Stimulated activated CD4-positive, alpha-beta T cell treated with anti-CD3 and anti-CD28 coated beads, Interleukin-1b, Interleukin-23, amount 100 ng/mL, for 1 hour (primary cell): ENCODE measurements around the gene CFAP119.
"Not testable (repeated sequence)": the region's sequence is repeated elsewhere in the genome, so short reads cannot be mapped to it uniquely, and the experiment has no call there.

ENCODE experiments used
- DNase-seq, 2 donors: peaks; one replicate each; pipeline ENCODE4 v3.0.0-alpha.2; 2020; ENCODE audit warnings: low read depth in 2 of 2

CFAP119 gene

DNA sequence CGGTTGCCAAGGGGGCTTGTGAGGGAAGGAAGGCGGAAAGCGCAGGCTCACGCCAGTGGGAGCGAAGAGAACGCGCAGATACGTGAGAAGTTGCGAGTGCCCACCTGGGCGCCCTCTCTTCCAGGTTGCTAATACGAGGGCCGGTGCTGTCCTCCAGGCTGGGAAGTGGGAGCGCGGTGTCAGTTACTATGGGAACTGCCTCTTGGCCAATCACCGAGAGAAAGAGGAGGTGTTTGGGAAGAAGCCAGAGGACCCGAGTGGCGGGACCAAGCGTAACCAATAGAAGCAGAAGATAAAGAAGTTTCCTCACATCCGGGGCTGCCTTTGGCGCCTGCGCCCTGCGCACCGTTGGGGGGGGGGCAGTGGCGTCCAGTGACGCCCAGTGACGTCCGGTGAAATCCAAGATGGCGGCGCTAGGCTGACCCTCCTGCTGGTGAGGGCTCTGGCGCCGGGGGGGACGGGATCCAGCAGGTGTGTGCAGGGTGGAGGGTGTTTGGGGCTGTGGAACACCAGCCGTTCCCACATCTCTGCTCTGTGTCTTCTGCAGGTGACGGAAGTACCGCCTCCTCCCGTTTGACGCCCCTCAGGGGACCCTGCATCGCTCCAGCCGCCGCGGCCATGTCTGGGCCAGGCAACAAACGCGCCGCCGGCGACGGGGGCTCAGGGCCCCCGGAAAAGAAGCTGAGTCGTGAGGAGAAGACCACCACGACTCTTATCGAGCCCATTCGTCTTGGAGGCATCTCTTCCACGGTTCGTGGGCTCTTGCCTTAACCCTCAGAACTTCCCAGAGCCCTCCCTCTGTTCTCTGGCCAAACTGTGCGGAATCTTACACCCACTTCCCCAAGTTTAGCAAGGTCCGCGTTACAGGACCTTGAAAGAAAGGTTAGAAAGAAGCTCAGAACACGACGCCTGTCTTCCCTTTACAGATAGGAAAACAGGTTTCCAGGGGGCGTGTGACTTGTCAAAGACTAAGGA is at the start of gene CFAP119, which contains the start of gene RNF40:
Gene CFAP119 (minus strand): TSS at position 135 of the 975 bp plus-strand sequence. CDS start 314 bp downstream, outside the sequence.
Gene RNF40 (plus strand): TSS at position 395 of the 975 bp plus-strand sequence. CDS start 224 bp downstream, at position 619.
- DNase-seq = peak; percentile 65 to 70

DNA sequence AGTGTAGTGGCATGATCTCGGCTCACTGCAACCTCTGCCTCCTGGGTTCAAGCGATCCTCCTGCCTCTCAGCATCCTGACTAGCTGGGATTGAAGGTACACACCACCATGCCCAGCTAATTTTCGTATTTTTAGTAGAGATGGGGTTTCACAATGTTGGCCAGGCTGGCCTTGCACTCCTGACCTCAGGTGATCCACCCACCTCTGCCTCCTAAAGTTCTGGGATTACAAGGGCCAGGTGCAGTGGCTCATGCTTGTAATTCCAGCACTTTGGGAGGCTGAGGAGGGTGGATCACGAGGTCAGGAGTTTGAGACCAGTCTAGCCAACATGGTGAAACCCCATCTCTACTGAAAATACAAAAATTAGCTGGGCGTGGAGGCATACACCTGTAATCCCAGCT is 47.8 kb upstream of the CFAP119 start:
- not testable (repeated sequence) for DNase-seq

GRCh38 chr16:30808890-30809426 is 47.1 kb upstream of the CFAP119 start:
- DNase-seq = not testable (repeated sequence)

- no peak for DNase-seq
Observed at GRCh38 chr16:30808146-30808545, 46.3 kb upstream of the CFAP119 start.

DNA sequence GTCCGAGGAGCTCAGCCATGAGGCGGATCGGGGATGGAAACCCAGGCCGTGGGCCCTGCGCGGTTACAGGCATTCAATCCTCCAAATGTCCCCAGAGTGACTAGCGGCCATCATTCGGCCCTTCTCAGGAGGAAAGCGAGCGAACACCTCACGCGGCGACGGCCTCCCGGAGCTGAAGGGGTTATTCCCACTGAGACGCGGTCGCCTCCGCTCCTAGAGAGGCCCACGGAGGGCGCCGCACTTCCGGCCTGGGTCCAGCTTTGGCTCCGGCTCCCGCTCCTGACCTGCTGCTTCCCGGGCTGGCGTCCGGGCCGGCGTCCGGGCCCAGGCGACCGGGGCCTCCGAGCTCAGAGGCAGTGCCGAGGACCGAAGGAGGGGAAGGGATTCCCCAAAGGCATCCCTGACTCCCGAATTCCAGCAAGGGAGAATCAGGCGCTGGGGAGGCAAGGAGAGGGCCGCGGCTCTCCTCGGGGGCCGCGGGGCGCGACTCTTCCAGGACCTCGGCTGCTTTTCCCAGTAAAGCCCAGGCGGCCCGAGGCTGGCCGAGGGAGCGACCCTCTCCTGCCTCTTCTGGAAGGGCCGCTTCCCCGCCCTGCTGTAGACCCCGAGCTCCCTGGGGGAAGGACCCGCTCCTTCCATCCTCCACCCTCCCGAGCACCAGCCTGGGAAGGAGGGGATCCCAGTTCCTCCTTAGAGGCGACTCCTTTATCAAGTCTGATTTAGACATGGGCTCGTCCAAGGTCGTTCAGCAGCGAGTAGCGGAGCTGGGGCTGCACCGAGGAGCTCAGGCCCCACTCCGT is 43.7 kb upstream of the CFAP119 start:
- DNase-seq = peak in 1 of 2 donors; percentile 39

DNA sequence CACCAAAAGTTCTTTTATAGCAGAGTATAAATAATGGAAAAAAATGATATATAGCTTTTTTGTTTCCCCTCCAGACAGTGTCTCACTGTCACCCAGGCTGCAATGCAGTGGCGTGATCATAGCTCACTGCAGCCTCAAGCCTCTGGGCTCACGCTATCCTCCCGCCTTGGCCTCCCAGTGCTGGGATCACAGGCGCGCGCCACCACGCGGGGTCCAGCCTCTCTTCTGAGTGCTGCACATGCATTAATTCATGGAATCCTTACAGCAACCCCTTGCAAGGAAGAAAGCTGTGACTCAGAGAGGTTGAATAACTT is 43.2 kb upstream of the CFAP119 start:
- no peak for DNase-seq

GRCh38 chr16:30802936-30803335 is 41.1 kb upstream of the CFAP119 start:
- no peak for DNase-seq

- DNase-seq = no peak
Observed at GRCh38 chr16:30797670-30798309, 35.9 kb upstream of the CFAP119 start.

- DNase-seq = no peak
Observed at GRCh38 chr16:30794634-30795033, 32.8 kb upstream of the CFAP119 start.

DNA sequence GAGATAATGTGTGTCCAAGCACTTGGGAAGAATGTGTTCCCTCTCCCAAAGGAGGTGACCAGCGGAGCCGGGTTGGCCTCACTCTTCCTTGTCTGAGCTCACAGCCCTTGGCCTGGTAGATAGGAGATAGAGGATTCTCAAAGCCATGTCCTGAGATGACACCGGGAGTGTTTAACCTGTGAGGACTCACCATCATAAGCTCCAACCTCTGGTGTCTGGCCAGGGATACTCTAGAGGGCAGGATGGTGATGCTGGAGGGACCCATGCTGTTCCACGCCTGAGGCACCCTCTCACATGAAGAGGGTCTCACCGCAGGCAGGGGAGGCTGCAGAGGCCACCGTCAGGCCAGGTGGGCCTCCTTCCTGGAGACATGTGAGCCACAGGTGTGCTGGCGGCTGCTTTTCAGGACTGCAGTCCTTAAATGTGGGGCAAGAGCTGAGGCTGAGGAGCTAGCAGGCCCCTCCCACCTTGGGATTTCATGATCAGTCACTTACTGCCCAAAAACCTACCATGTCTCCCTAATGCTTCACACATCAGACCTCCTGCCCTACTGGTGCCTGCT is 31.7 kb upstream of the CFAP119 start:
- DNase-seq = no peak

DNA sequence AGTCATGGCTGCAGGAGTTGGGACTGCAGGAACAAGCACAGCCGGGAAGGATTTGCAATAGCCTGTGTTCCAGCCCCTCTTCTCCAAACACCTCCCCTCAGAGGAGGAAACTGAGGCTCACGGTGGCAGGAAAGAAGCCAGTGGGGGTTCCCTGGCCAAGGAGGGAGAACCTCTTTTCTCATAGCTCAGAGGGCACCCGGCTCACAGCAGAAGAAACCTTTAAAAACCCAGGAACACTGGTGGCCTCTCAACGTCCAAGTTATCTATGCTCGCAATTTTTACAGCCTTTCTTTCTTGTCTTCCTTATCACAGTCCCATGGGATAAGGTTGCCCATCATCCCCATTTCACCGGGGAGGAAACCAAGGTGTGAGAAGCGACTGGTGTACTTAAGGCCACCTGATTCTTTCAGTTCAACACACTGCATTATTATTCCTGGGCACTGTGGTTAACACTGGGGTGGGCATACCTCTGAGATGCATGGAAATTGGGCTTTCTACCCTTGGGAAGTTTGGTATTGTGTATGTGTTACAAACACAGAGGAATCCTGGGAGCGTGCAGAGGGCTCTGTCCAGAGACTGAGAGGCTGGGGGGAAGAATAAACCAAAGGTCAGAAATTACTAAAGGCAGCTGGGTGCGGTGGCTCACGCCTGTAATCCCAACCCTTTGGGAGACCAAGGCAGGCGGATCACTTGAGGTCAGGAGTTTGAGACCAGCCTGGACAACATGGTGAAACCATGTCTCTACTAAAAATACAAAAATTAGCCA is 25.9 kb upstream of the CFAP119 start:
- DNase-seq = no peak

DNA sequence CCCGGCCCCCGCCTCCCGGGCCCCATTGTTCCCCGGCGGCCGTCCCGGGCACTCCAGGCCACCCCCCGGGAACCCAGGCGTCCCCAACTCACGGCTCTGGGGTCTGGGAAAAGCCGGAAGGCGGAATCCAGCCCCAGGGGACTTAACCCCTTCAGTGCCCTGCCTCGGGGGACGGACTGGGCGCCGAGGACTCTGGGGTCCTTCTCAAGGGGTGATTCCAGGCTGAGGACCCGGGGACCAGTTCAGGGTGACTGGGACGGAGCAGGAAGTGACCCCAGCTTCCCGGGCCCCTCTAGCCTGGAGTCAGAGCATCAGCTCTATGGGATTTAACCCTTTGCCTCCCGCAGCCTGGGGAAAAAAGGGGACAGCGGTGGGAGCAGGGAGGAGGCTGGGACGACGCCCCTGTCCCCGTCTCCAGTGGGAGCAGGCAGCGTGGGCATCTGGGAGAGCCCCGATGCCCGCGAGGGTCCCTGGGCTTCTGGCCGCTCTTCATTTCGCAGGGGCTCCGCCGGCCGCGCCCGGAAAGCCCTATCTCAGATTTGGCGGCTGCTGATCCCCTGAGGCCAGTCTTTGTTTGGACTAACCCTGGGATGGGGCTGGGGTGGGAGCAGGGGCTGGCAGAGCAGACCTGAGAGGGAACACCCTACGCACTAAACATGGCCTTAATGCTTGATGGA is 25.2 kb upstream of the CFAP119 start, which contains the start of gene ZNF629:
Gene ZNF629 (minus strand): TSS at position 270 of the 677 bp plus-strand sequence. CDS start 2,723 bp downstream, outside the sequence.
- DNase-seq = no peak

DNA sequence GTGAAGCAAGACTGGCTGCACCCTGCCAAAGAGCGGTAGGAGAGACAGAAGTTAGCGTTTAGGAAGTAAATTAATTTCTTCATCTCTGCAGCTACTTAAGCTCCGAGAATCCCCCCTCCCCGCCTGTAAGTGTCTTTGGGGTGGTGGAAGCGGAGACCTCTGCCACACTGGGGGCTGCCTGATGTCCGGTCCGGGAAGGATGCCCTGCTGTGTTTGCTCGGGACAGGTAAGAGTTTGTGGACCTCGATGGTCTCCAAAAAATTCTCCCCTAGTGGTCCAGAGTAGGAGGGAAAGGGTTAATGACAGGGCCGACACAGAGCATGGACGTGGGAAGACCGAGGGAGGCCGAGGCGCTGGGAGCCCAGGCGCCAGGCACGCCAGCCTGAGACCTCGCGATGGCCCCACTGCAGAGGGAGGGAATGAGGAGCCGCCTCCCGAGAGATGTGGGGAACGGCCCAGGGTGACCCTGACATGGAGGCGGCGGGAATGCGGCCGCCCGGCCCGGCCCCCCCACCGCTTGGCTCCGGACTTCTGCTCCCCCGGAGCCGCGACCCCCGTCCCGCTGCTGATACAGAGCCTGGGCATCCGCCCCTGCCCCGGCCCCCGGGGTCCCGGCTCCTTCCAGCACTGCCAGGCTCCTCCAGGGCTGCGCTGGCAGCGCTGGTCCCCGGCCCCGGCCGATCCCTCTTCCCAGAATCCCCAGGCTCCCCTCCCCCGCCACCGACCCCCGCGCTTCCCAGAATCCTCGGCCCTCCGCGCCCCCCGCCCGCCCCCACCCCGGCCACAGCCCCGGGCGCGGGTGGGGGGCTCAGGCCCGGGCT is 24.5 kb upstream of the CFAP119 start:
- DNase-seq = no peak

- no peak for DNase-seq
Observed at GRCh38 chr16:30785126-30786106, 23.6 kb upstream of the CFAP119 start.

GRCh38 chr16:30784215-30784614 is 22.4 kb upstream of the CFAP119 start:
- DNase-seq = no peak

- DNase-seq = no peak
Observed at GRCh38 chr16:30783280-30784109, 21.6 kb upstream of the CFAP119 start.
